K562 (cell line): ENCODE results near the gene RUSC1. TPM values are rescaled to one million over a fixed set of nuclear protein-coding genes. Genes with fewer than 3 reads are reported as not detected.
A peak's percentile ranks its signal among the peaks of the same experiment; 100 is the strongest.

Source experiments
- ARID2 ChIP-seq: fragments of 450-650 bp; IDR thresholded peaks from 2 replicates; pipeline ENCODE4 v1.6.1; 2017; ENCODE audit warnings: antibody characterized with exemption, mild to moderate bottlenecking
- GABPB1 ChIP-seq: sonication (generic); formaldehyde crosslinking; IDR thresholded peaks from 2 replicates; pipeline ENCODE4 v1.8.0; 2022; ENCODE audit warnings: mild to moderate bottlenecking, missing genetic modification reagents
- GTF2E2 ChIP-seq: fragments of 200-800 bp; sonication (Bioruptor generic); IDR thresholded peaks from 2 replicates; pipeline ENCODE4 v1.6.1; 2016; ENCODE audit warnings: missing genetic modification characterization, missing compliant biosample characterization
- KHSRP ChIP-seq: fragments of 450-650 bp; IDR thresholded peaks from 2 replicates; pipeline ENCODE4 v1.6.1; 2017
- MAFG ChIP-seq: fragments of 450-650 bp; conservative IDR thresholded peaks from 2 replicates; pipeline ENCODE4 v1.6.1; 2016; ENCODE audit warnings: missing genetic modification characterization, missing compliant biosample characterization
- MAZ ChIP-seq, 2 experiments: fragments of 450-650 bp in 1 of 2; sonication (generic) in 1 of 2; formaldehyde crosslinking; IDR thresholded peaks in 1 of 2; conservative IDR thresholded peaks in 1 of 2; 2 replicates each; pipeline versions ENCODE4 v1.4.0 to v1.5.0; 2020; ENCODE audit warnings: mild to moderate bottlenecking in 1 of 2, missing genetic modification reagents in 1 of 2
- NBN ChIP-seq: fragments of 450-650 bp; IDR thresholded peaks from 2 replicates; pipeline ENCODE4 v1.6.1; 2016; ENCODE audit warnings: low read depth, mild to moderate bottlenecking
- POLR2B ChIP-seq: fragments of 450-650 bp; IDR thresholded peaks from 2 replicates; pipeline ENCODE4 v1.6.1; 2018; ENCODE audit warnings: low read depth; ENCODE audit not compliant: partially characterized antibody
- RB1 ChIP-seq: fragments of 450-650 bp; IDR thresholded peaks from 2 replicates; pipeline ENCODE4 v1.6.1; 2017; ENCODE audit warnings: low read depth, mild to moderate bottlenecking
- SRSF1 ChIP-seq: fragments of 200-400 bp; formaldehyde crosslinking; IDR thresholded peaks from 2 replicates; pipeline ENCODE4 v1.6.1; 2017; ENCODE audit warnings: mild to moderate bottlenecking, low read depth, low read length, moderate library complexity
- TBP ChIP-seq: optimal IDR thresholded peaks from 2 replicates; pipeline ENCODE3; 2011; ENCODE audit warnings: low read depth, low read length, improper control_type of control experiment
- TCF7L2 ChIP-seq: fragments of 150-350 bp; IDR thresholded peaks from 2 replicates; pipeline ENCODE4 v1.6.1; 2016; ENCODE audit warnings: low read depth, mild to moderate bottlenecking, low read length, moderate library complexity
- UBTF ChIP-seq, 2 experiments: IDR thresholded peaks; 2 replicates each; pipeline ENCODE4 v1.6.1; 2012; ENCODE audit warnings: improper control_type of control experiment in 2 of 2, low read depth in 2 of 2, low read length in 2 of 2, borderline replicate concordance in 1 of 2
- ZBTB34 ChIP-seq: fragments of 250-450 bp; sonication (Bioruptor Pico); IDR thresholded peaks from 2 replicates; pipeline ENCODE4 v1.8.0; 2021; ENCODE audit warnings: mild to moderate bottlenecking, moderate library complexity
- ZBTB7A ChIP-seq: IDR thresholded peaks from 2 replicates; pipeline ENCODE4 v1.6.1; 2011; ENCODE audit warnings: low read depth, mild to moderate bottlenecking, low read length, moderate library complexity, borderline replicate concordance; ENCODE audit not compliant: control insufficient read depth
- ZNF239 ChIP-seq: fragments of 250-450 bp; sonication (Bioruptor Pico); IDR thresholded peaks from 2 replicates; pipeline ENCODE4 v1.4.0; 2020; ENCODE audit warnings: mild to moderate bottlenecking
- ZNF449 ChIP-seq: fragments of 250-450 bp; sonication (Bioruptor Pico); IDR thresholded peaks from 2 replicates; pipeline ENCODE4 v1.8.0; 2022; ENCODE audit warnings: moderate library complexity, mild to moderate bottlenecking, inconsistent platforms
- ZNF639 ChIP-seq, 2 experiments: fragments of 200-800 bp in 1 of 2; sonication (Bioruptor generic) in 1 of 2; sonication (generic) in 1 of 2; formaldehyde crosslinking in 1 of 2; IDR thresholded peaks in 1 of 2; conservative IDR thresholded peaks in 1 of 2; 2 replicates each; pipeline versions ENCODE4 v1.5.0 to v1.6.1; 2016 to 2020; ENCODE audit warnings: missing compliant biosample characterization in 1 of 2, missing genetic modification characterization in 1 of 2, missing genetic modification reagents in 1 of 2
- ZNF717 ChIP-seq: fragments of 250-450 bp; sonication (Bioruptor Pico); IDR thresholded peaks from 2 replicates; pipeline ENCODE4 v1.5.0; 2021
- ZNF764 ChIP-seq: fragments of 250-450 bp; sonication (Bioruptor Pico); IDR thresholded peaks from 2 replicates; pipeline ENCODE4 v1.4.0; 2020; ENCODE audit warnings: low read depth, mild to moderate bottlenecking, moderate library complexity
- ZNF780A ChIP-seq: fragments of 250-450 bp; sonication (Bioruptor Pico); IDR thresholded peaks from 2 replicates; pipeline ENCODE4 v1.5.0; 2021; ENCODE audit warnings: mild to moderate bottlenecking
- polyA plus RNA-seq, 8 experiments: library from polyadenylated mRNA; depleted of rRNA in 4 of 8; stranded (reverse) in 5 of 8; unstranded in 3 of 8; fragments of >200 nt; fragmentation: Nextera tagmentation in 2 of 8; fragmentation: Illumina TruSeq in 1 of 8; extraction: Ambion mirVana in 2 of 8; extraction: Trizol in 1 of 8; gene quantifications; 2 replicates each; pipeline versions ENCODE4 v1.2.1 to v1.2.3, GENCODE V29; 2011 to 2014; ENCODE audit warnings: inconsistent platforms in 1 of 8, missing spikeins in 1 of 8
- total RNA-seq, 7 experiments: library from RNA; depleted of rRNA in 6 of 7; stranded (reverse); fragments of >200 nt in 6 of 7; fragmentation: Illumina TruSeq in 2 of 7; extraction: Trizol in 2 of 7; gene quantifications; 2 replicates each; pipeline versions ENCODE4 v1.2.1 to v1.2.3, GENCODE V29; 2011 to 2021; ENCODE audit warnings: low replicate concordance in 1 of 7

RUSC1 gene
- total and polyA plus RNA-seq, 9 of the 15 experiments (the other 6 are each of a cell fraction or from before 2014, with no cell fraction given) = 5.7 to 68.3 (median 33.6) TPM

- TF ChIP-seq MAZ (CRISPR knock-in tag; conservative IDR thresholded peaks at IDR 0.05 in 1 of 2, IDR thresholded peaks at IDR 0.05 in 1 of 2) (peak; percentile 96 to 98), ZNF239 (CRISPR knock-in tag) (no peak), ZNF717 (CRISPR knock-in tag) (no peak), MAFG (tag) (no peak), POLR2B (no peak), GTF2E2 (tag) (no peak), ZNF764 (CRISPR knock-in tag) (no peak), ZBTB34 (CRISPR knock-in tag) (no peak), KHSRP (no peak), ZNF780A (CRISPR knock-in tag) (no peak), UBTF (IDR thresholded peaks at IDR 0.05; ENCODE audit: borderline replicate concordance in 1 of 2, low read depth in 2 of 2, low read length in 2 of 2) (0 out of 4 replicates have a peak, but pooled peaks of 1 of the 2 experiments have one; percentile 47), ARID2 (no peak), NBN (no peak), RB1 (peak; percentile 98), TCF7L2 (no peak), ZBTB7A (peak; percentile 95; the same call in 1 of the 2 replicates), TBP (peak; percentile 14), SRSF1 (no peak), ZNF449 (CRISPR knock-in tag) (no peak), ZNF639 (CRISPR knock-in tag; conservative IDR thresholded peaks at IDR 0.05 in 1 of 2, IDR thresholded peaks at IDR 0.05 in 1 of 2) (peak in 1 of 2 experiments; percentile 85; a peak in 1 of 4 replicates), GABPB1 (CRISPR knock-in tag) (peak; percentile 10; the same call in 1 of the 2 replicates)
Measured at GRCh38 chr1:155277070-155277901, 43.4 kb upstream of the RUSC1 start, which contains the start of gene HCN3 (continued).
